Spleen (tissue), 7 donors: Measurements from ENCODE around the gene SPEM2.

Experiments used
- POLR2AphosphoS5 ChIP-seq, 3 donors: sonication (generic); formaldehyde crosslinking; IDR thresholded peaks; one replicate each; pipeline ENCODE4 v1.5.1; 2017; ENCODE audit warnings: antibody characterized with exemption in 3 of 3
- TF ChIP-seq, protein P1 (sequence below), 11 experiments: fragments of 200-600 bp in 7 of 11; fragments of 450-650 bp in 4 of 11; sonication (generic) in 4 of 11; IDR thresholded peaks in 8 of 11; conservative IDR thresholded peaks in 3 of 11; 1 replicate in 7 of 11; 2 replicates in 4 of 11; pipeline versions ENCODE4 v1.4.0 to v1.8.0; 2016 to 2021; ENCODE audit warnings: antibody characterized with exemption in 11 of 11, inconsistent platforms in 4 of 11, mild to moderate bottlenecking in 1 of 11
- donor health status: DM: no; HTN: no; CAD: no; lungs with moderate emphysema.
- donor health status: DM: no; HTN: no; CAD: no.
- donor health status: DM: no; HTN: no; CAD: no.

- TF ChIP-seq, protein P1, sequence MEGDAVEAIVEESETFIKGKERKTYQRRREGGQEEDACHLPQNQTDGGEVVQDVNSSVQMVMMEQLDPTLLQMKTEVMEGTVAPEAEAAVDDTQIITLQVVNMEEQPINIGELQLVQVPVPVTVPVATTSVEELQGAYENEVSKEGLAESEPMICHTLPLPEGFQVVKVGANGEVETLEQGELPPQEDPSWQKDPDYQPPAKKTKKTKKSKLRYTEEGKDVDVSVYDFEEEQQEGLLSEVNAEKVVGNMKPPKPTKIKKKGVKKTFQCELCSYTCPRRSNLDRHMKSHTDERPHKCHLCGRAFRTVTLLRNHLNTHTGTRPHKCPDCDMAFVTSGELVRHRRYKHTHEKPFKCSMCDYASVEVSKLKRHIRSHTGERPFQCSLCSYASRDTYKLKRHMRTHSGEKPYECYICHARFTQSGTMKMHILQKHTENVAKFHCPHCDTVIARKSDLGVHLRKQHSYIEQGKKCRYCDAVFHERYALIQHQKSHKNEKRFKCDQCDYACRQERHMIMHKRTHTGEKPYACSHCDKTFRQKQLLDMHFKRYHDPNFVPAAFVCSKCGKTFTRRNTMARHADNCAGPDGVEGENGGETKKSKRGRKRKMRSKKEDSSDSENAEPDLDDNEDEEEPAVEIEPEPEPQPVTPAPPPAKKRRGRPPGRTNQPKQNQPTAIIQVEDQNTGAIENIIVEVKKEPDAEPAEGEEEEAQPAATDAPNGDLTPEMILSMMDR (IDR thresholded peaks at IDR 0.05 in 8 of 11, conservative IDR thresholded peaks at IDR 0.05 in 3 of 11), result no peak
- peak; percentile 54 to 75 (median 62) for TF ChIP-seq POLR2AphosphoS5 (IDR thresholded peaks at IDR 0.05)
Measured at GRCh38 chr17:7380855-7381683, 44.3 kb upstream of the SPEM2 start, which contains the start of gene TNK1.
